GM12878 (cell line): ENCODE results near the gene PITX1. TPM values are rescaled to one million over a fixed set of nuclear protein-coding genes. Genes with fewer than 3 reads are reported as not detected.

Source experiments
- ATAC-seq: fragments of 200-7000 bp; cut with Tn5 transposase; 3 replicates; pipeline ENCODE4 v1.9.1; 2020; ENCODE audit warnings: mild to moderate bottlenecking, moderate library complexity
- BruUV-seq: library from RNA; stranded (reverse); fragments of 400-500 nt; replicated peaks from 2 replicates; lab custom pipeline; 2021; lab: Mats Ljungman, UMichigan
- CTCF ChIA-PET: fragments of 300-600 bp; sonication (Branson Sonifier 250); formaldehyde crosslinking; extraction: SDS; loops from one replicate; lab custom pipeline; 2021; ENCODE audit warnings: inconsistent platforms; lab: Yijun Ruan, JAX
- POLR2A ChIA-PET: fragments of 350-600 bp; formaldehyde crosslinking; extraction: SDS; loops from one replicate; lab custom pipeline; 2021; ENCODE audit warnings: inconsistent platforms; lab: Charles Lee
- RAD21 ChIA-PET: fragments of 300-600 bp; sonication (Branson Sonifier 250); formaldehyde crosslinking; loops from one replicate; lab custom pipeline; 2023; ENCODE audit warnings: antibody characterized with exemption; ENCODE audit not compliant: unreplicated experiment; lab: Charles Lee
- SMC1A ChIA-PET: fragments of 300-600 bp; sonication (Branson Sonifier 250); formaldehyde crosslinking; loops from one replicate; lab custom pipeline; 2023; ENCODE audit not compliant: unreplicated experiment, uncharacterized antibody; lab: Charles Lee
- DNase-seq: peaks from one replicate; pipeline ENCODE4 v3.0.0-alpha.2; 2011; ENCODE audit warnings: low read depth, low spot score
- FAIRE-seq: peaks from 3 replicates; lab custom pipeline; 2011; peaks lifted over from hg19 to GRCh38; lab: Jason Lieb, UNC
- H2AFZ ChIP-seq: 2 replicates; pipeline ENCODE4 v1.6.0; 2011; ENCODE audit warnings: low read depth, low read length, control low read depth; ENCODE audit not compliant: control insufficient read depth
- H3K27ac ChIP-seq: 2 replicates; pipeline ENCODE4 v1.5.1; 2011; ENCODE audit warnings: control low read depth; ENCODE audit not compliant: control insufficient read depth, insufficient read depth
- H3K27me3 ChIP-seq, 2 experiments: replicated peaks in 1 of 2; 2 replicates each; pipeline versions ENCODE4 v1.6.0 to v1.6.1; 2011; ENCODE audit warnings: low read length in 1 of 2; ENCODE audit not compliant: control insufficient read depth in 2 of 2, insufficient read depth in 2 of 2
- H3K36me3 ChIP-seq, 2 experiments: 2 replicates each; pipeline ENCODE4 v1.5.1; 2011; ENCODE audit warnings: low read length in 1 of 2; ENCODE audit not compliant: control insufficient read depth in 2 of 2, insufficient read depth in 2 of 2
- H3K4me1 ChIP-seq: 2 replicates; pipeline ENCODE4 v1.6.1; 2011; ENCODE audit warnings: mild to moderate bottlenecking, low read length, moderate library complexity, mixed read lengths; ENCODE audit not compliant: control insufficient read depth, insufficient read depth
- H3K4me2 ChIP-seq: 2 replicates; pipeline ENCODE4 v1.6.0; 2011; ENCODE audit warnings: control low read depth; ENCODE audit not compliant: control insufficient read depth, insufficient read depth
- H3K4me3 ChIP-seq: fragments of 200-600 bp; sonication (generic); 2 replicates; pipeline ENCODE4 v1.5.1; 2016
- H3K79me2 ChIP-seq: 2 replicates; pipeline ENCODE4 v1.6.0; 2011; ENCODE audit warnings: low read length; ENCODE audit not compliant: control insufficient read depth, insufficient read depth
- H3K9ac ChIP-seq: 2 replicates; pipeline ENCODE4 v1.8.0; 2011; ENCODE audit warnings: low read length, control low read depth, mixed read lengths; ENCODE audit not compliant: control insufficient read depth, insufficient read depth
- H3K9me3 ChIP-seq: replicated peaks from 3 replicates; pipeline ENCODE4 v1.5.1; 2011; ENCODE audit warnings: mild to moderate bottlenecking, low read length; ENCODE audit not compliant: control insufficient read depth, insufficient read depth
- H4K20me1 ChIP-seq: 2 replicates; pipeline ENCODE4 v1.6.0; 2011; ENCODE audit not compliant: control insufficient read depth, insufficient read depth
- BCLAF1 ChIP-seq: fragments of 450-650 bp; IDR thresholded peaks from 2 replicates; pipeline ENCODE4 v1.6.1; 2017; ENCODE audit warnings: antibody characterized with exemption, mild to moderate bottlenecking, moderate library complexity
- CTCF ChIP-seq, 3 experiments: IDR thresholded peaks in 2 of 3; conservative IDR thresholded peaks in 1 of 3; 2 replicates each; pipeline ENCODE4 v1.5.1; 2011; ENCODE audit warnings: low read depth in 3 of 3, low read length in 3 of 3, mild to moderate bottlenecking in 3 of 3, control low read depth in 2 of 3, moderate library complexity in 2 of 3, inconsistent platforms in 1 of 3, mixed read lengths in 1 of 3; ENCODE audit not compliant: control insufficient read depth in 2 of 3, insufficient read depth in 1 of 3; ENCODE audit errors: extremely low read depth in 1 of 3
- EZH2 ChIP-seq: IDR thresholded peaks from 2 replicates; pipeline ENCODE4 v1.6.1; 2012; ENCODE audit warnings: low read depth, mild to moderate bottlenecking, control low read depth, inconsistent platforms, low read length, borderline replicate concordance; ENCODE audit not compliant: control insufficient read depth
- HCFC1 ChIP-seq: fragments of 150-350 bp; IDR thresholded peaks from 2 replicates; pipeline ENCODE4 v1.6.1; 2014; ENCODE audit warnings: low read length
- MTA2 ChIP-seq: fragments of 450-650 bp; IDR thresholded peaks from 2 replicates; pipeline ENCODE4 v1.6.1; 2016; ENCODE audit warnings: low read depth, mild to moderate bottlenecking, moderate library complexity
- NR2C2 ChIP-seq: IDR thresholded peaks from 2 replicates; pipeline ENCODE4 v1.6.1; 2011; ENCODE audit warnings: borderline replicate concordance, low read depth; ENCODE audit not compliant: control insufficient read depth, insufficient read length
- PKNOX1 ChIP-seq: fragments of 450-650 bp; IDR thresholded peaks from 2 replicates; pipeline ENCODE4 v1.6.1; 2016; ENCODE audit warnings: mild to moderate bottlenecking
- SIN3A ChIP-seq: IDR thresholded peaks from 2 replicates; pipeline ENCODE4 v1.6.1; 2012; ENCODE audit warnings: low read depth, low read length, improper control_type of control experiment
- SMAD5 ChIP-seq: IDR thresholded peaks from 2 replicates; pipeline ENCODE4 v1.6.1; 2016; ENCODE audit warnings: antibody characterized with exemption, low read depth
- STAT1 ChIP-seq: fragments of 450-650 bp; conservative IDR thresholded peaks from 2 replicates; pipeline ENCODE4 v1.6.1; 2014; ENCODE audit warnings: antibody characterized with exemption, mild to moderate bottlenecking
- WGBS: methylation state at CpG from one replicate; pipeline ENCODE4 v1.1.6; 2016; ENCODE audit warnings: low lambda C conversion rate; ENCODE audit not compliant: insufficient replicate concordance, insufficient coverage; ENCODE audit errors: missing lambda C conversion rate; 5-methylcytosine and 5-hydroxymethylcytosine counted together
- in situ Hi-C: fragments of 300-500 bp; cut with MboI; formaldehyde crosslinking; loops from 9 replicates; pipeline ENCODE4 v1.14.3; 2018; ENCODE audit warnings: mixed read lengths
- intact Hi-C: fragments of 100-400 bp; cut with micrococcal nuclease; formaldehyde crosslinking; loops from one replicate; pipeline ENCODE4 v1.14.2; 2022; ENCODE audit not compliant: unreplicated experiment
- polyA plus RNA-seq, 11 experiments: library from polyadenylated mRNA; depleted of rRNA in 4 of 11; unstranded in 6 of 11; stranded (reverse) in 5 of 11; fragments of >200 nt; fragmentation: Nextera tagmentation in 4 of 11; fragmentation: Illumina TruSeq in 1 of 11; extraction: Ambion mirVana in 4 of 11; extraction: Trizol in 1 of 11; gene quantifications; 1 replicate in 1 of 11; 2 replicates in 10 of 11; pipeline versions ENCODE4 v1.2.1 to v1.2.3, GENCODE V29; 2011 to 2016; ENCODE audit warnings: inconsistent platforms in 2 of 11, missing spikeins in 2 of 11, low read depth in 1 of 11
- total RNA-seq, 4 experiments: library from RNA; depleted of rRNA in 3 of 4; stranded (reverse); fragments of >200 nt in 3 of 4; fragmentation: Illumina TruSeq in 1 of 4; extraction: Trizol in 1 of 4; gene quantifications; 2 replicates each; pipeline versions ENCODE4 v1.2.1 to v1.2.3, GENCODE V29; 2013 to 2021

The PITX1 gene
- total and polyA plus RNA-seq, 10 of the 15 experiments (the other 5 are each of a cell fraction or from before 2014, with no cell fraction given), result 0.16 to 1.1 (median 0.68) TPM; not detected in 5

GRCh38 chr5:135005076-135005475 is 29.0 kb downstream of the PITX1 start:
- no peaks in the 10 kb centered on the region for H3K9me3 ChIP-seq
- no peak overlapping the region for H3K9ac ChIP-seq
- in situ Hi-C loops, result no loop called here
- no peak for TF ChIP-seq PKNOX1
- no peak for TF ChIP-seq MTA2
- TF ChIP-seq BCLAF1, result no peak
- TF ChIP-seq HCFC1, result no peak
- no peak for TF ChIP-seq CTCF (IDR thresholded peaks at IDR 0.05 in 2 of 3, conservative IDR thresholded peaks at IDR 0.05 in 1 of 3; ENCODE audit: control insufficient read depth in 2 of 3, extremely low read depth in 1 of 3, insufficient read depth in 1 of 3, low read depth in 3 of 3, low read length in 3 of 3)
- TF ChIP-seq STAT1, result no peak
- TF ChIP-seq SIN3A, result no peak
- no peak for TF ChIP-seq NR2C2
- TF ChIP-seq SMAD5, result no peak
- no peak for TF ChIP-seq EZH2
- intact Hi-C loops, result no loop called here
- no peak overlapping the region for H3K4me3 ChIP-seq
- BruUV-seq, result no TSS peak
- no peaks in the 10 kb centered on the region for H4K20me1 ChIP-seq
- H2AFZ ChIP-seq, result no peak overlapping the region
- SMC1A ChIA-PET, result no interaction called here
- 36% methylated on average over 3 of the region's 3 CpGs for WGBS
- H3K36me3 ChIP-seq, result no peaks in the 10 kb centered on the region
- POLR2A ChIA-PET, result no interaction called here
- no peak for ATAC-seq
- no peak for FAIRE-seq
- no peaks in the 10 kb centered on the region for H3K4me1 ChIP-seq
- H3K27me3 ChIP-seq, result no peaks in the 10 kb centered on the region
- DNase-seq, result no peak
- CTCF ChIA-PET, result interaction anchor here (0.9 kb wide), 1 partner anchor 21 kb away, joined by 3 read pairs; no protein-coding TSS in a partner anchor
- RAD21 ChIA-PET, result no interaction called here
- no peak overlapping the region for H3K4me2 ChIP-seq
- H3K27ac ChIP-seq, result no peak overlapping the region
- H3K79me2 ChIP-seq, result no peaks in the 10 kb centered on the region
